NCI-H2227 treated with DMSO at 0.1 percent for 48 hours (cell line): ENCODE results near the gene DSTN.
A peak's percentile ranks its signal among the peaks of the same experiment; 100 is the strongest.

Experiments used
- DNase-seq: peaks from one replicate; lab custom pipeline; 2025; lab: John Stamatoyannopoulos, UW

The DSTN gene

DNA sequence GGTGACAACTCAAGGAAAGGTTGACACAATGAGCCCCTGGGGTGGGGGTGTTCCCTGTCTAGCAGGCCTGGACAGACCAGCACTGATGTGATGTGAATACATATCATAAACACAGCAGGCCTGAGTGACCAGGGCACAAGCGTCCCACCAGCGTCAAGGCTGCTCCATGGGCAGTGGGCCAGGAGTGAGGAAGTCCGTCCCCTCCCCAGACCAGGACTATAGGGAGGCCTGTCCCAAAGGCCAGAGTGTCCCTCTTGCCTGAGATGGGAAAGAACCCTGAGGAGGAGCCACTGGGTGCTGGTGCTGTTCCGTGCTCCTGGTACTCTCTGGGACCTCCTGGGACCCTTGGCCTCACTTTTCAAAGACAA is 67.5 kb downstream of the DSTN start:
- no peak for DNase-seq

DNA sequence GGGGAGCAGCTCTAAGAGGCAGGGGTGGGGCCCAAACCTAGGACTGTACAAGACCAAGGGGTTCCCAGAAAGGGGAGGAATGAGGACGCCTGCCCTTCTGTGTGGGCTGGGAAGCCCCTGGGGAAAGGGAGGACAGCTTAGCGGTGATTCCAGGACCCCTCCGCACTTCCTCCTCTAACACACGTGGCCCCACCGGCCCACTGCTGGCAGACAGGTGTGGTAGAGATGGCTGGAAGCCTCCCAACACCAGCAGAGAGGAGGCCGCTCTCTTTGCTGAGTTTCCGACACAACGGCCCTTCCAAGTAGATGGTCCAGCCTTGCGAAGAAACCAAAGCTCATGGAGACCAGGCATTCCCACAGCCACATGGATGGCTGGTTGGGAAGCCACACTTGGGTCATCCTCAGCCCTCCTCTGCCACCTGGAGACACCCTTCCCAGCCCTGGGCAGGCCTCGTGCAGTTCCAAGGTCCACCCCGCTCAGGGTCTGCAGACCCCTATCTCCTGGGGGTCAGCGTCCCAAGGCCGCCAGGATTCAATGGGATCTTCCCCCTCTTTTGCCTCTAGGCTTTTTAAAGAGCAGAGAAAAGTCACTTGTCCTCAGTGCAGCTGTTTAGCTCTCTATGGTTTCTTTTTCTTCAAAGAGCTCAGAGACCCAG is 68.2 kb downstream of the DSTN start:
- DNase-seq: no peak

DNA sequence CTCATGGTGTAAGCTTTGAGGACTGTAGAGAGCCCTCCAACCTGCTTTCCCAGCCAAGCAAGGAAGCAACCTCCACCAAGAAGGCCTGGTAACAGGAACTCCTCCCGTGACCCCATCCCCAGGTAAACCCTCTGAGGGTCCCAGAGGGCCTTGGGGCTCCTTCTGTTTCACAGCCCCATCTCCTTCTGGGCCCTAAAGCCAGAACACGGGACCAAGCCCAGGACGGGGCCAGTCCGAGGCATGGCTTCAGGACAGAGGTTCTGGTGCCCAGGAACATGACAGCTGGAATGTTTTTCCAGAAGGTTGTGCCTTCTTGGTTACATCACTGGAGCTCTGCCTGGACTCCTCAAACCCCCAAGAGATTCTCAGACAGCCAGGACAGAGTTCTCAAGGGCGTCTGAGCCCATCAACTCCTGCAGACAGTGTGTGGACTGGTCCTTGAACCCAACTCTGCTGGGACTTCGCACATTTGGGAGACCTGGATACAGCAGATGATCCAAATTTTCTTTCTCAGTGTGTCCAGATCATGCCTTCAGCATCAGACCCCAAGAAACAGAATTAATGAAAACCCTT is 69.0 kb downstream of the DSTN start:
- no peak for DNase-seq

DNA sequence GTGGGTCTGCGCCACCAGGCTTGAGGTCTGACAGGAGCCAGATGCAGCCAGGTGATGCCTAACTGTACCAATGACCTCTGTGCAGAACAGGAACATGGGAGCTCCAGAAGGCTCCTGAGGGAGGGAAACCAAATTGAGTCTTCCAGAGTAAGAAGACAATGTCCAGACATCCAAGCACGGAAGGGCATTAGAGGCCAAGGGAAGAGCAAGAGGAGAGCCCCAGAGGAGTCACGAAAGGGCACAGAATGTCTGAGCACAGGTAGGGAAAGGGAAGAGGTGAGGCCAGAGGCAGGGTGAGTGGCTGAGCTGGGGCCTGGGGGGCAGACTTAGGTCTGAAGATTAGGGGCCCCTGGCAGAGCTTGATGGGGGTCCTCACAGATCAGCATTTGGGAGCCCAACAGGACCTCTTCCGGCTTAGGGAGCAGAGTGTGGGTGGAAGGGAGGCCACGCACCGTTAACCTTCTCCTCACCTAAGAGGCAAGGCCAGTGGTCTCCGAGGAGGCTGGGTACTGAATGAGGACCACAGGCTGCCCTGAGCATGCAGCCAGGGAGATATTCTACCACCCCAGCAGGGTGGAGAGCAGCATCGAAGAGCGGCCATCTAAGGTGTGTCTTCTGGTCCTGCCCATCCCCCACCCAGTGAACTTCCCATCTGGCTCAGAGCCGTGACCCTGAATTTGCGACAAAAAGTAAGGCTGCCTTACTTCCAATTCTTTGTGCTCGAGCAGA is 70.4 kb downstream of the DSTN start:
- no peak for DNase-seq

DNA sequence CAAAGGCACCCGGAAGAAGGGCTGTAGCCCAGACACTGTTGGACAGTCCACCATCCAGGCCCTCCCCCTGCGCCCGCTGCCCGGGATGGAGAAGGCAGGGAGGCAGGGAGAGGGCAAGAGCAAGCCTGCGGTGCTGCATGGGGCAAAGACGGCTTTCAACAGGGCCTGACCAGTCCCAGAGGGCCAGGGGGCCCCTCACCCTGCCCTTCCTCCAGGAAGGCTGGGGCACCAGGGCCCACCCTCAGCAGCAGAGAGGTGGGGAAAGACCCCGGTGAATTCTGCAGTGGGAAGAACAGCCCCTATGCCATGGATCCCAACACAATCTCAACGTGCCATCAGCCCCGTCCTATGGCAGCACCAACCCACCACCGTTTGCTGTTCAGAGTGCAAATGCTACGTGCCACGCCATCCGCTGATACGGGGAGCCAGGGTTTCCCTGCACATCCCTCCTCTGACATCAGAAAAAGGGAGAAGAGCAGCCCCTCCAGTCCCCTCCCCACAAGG is 71.1 kb downstream of the DSTN start:
- no peak for DNase-seq

DNA sequence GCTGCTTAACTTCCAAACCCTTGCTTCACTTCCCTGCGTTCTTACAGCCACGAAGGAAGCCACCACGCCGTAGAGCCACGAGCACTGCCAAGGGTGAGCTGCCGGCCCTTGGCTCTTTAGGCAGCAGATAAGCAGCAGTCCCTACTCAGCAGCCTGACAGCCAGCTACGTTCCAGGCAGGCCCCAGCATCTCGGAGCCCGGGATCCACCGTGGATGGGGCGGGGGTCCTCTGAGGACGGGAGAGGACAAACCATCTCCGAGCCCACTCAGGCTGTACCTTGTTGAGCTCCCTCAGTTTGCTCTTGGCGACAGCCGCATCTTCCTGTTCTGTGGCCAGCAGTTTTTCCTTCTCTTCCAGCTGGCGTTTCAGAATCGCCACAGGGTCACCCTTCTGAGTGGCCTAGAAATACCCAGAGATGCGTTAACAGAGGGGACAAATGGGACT is 71.7 kb downstream of the DSTN start:
- no peak for DNase-seq

DNA sequence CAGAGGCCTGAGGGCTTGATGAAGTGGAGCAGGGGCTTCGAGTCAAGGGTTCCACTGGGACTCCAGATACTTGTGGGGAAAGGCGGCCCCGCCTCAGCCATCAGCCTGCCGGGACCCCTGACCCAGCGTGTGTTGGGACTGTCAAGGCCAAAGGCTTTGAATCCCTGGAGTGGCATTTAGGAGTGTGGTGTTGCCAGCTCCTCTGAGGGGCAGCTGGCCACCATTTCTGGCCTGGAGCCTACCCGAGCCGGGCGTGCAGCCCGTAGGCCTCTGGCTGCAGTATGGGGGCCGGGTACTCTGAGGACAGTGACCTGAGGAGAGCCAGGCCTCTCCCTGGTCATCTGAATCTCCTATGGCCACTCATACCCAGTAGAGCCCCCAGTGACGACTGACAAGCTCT is 72.1 kb downstream of the DSTN start:
- no peak for DNase-seq

DNA sequence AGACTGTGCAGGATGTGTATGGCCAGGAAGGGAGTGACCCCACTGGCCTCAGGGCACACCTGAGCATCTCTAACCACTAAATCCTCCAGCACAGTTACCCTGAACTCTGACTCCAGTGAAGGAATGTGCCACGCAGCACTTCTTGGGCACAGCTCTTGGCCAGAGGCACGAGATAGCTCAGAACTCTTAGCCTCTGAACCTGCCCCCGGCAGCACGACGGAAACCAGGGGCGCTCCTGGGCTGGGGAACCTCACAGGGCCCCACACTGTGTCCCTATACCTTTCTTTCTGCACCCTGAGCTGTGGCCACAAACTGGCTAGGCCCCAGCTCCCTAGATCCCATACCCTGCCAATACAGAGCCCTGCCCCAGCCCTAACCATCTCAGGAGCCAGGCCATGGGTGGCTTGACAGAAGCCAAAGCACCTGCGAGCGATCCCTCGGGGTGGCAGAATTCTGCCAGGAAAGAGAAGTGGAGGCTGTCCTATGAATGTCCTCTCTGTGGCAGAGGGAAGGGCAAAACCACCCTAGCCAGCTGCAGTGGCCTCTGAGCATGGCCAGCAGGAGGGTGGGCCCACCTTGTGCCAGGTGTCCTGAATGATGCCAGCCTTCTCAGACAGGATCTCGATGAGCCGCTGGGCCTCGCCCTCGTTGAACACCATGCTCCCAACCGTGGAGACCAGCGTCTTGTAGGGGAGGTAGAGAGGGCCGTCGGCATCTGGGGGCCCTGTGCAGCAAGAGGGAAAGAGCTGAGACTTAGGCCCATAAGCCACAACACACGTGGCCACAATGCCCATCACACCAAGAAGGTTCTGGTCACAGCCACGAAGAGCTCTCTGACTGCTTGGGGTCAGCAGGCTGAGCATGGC is 72.8 kb downstream of the DSTN start:
- DNase-seq: no peak

DNA sequence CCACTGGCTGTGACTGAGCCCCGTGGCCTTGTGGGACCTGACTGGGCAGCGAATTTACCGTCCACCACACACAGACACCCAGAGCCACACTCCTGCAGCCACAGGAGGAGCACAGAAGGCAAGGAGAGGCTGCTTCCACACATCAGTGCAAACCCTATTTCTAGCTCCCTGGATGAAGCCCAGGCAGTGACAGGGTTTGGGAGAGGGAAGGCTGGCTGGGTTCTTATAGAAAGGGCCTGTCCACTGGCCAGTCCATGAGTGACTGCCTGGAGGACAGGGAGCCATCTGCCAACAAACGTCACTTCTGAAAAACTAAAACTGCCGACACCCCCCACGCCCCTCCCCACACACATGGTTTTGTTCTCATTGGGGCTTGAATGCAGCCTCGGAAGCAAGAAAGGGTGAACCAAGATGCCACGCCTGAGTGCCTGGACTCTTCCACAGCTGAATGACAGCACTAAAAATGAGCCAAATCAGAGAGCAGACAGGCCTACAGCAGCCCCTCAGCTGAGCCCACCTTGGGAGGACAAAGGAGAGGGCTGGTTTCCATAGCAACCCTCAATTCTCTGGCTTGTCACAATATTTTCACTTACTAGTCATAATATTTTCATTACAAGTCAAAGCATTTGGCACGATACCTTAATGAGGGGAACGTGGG is 73.8 kb downstream of the DSTN start:
- peak; percentile 3 for DNase-seq

DNA sequence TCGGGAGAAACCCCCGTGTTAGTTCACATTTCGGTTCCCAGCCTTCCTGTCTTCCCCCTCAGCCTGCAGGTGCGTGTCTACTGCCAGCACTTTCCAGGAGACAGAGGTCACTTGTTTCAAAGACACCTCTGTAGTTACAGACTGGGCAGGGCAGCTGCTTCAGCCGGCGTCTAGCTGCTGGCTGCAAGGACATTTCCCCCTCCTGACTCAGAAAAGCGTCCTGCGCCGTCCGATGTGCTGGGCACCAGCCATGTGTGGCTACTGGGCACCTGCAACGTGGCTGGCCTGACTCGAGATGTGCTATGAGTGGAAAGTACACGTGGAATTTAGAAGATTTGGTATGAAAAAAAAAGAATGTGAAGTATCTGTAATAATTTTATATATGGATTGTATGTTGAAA is 74.6 kb downstream of the DSTN start:
- DNase-seq: no peak

DNA sequence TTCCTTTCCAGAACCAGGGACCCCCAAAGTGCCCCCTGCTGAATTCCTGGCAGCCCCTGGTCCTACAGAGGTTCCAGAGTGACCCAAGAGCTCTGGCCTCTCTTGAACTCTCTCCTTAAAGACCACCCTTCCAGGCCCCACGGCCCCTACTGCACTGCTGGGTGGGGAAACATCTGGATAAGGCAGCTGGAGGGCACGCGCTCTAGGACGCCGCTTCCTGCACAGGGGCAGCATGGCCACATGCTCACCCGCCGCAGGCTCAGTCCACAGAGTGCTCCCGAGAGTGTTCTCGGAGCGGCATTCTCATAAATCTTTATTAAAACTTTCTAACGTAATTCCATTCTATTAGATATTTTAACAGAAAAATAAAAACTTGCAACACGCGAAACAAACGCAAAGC is 75.1 kb downstream of the DSTN start:
- no peak for DNase-seq

DNA sequence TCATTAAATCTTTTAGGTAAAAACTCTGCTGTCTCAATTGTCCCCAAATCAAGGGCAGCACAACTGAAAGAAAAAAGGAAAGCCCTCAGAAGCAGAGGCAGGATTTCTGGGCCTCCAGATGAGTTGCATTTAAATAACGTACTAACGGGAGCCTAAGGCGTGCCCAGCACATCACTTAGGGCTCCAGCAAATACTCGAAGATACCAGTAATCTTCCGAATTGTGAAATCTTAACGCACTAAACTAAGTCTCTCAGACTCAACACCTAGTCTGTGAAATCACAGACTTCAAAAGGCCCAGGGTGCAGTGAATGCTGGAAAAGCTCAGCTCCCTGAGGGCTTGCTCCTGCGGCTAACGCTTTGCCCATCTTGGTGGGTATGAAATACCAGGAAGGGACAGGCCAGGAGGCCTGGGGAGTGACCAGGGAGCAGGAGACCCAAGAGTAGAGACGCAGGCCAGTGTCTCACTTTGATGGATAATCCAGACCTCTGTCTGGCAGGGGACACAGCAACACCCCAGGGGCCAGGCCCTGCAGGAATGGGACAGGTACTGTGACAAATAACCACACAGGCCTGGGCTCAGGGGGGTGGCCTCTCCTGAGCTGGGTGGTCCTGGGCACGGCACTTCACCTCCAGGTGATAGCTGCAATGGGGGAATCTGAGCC is 75.8 kb downstream of the DSTN start:
- DNase-seq: no peak

DNA sequence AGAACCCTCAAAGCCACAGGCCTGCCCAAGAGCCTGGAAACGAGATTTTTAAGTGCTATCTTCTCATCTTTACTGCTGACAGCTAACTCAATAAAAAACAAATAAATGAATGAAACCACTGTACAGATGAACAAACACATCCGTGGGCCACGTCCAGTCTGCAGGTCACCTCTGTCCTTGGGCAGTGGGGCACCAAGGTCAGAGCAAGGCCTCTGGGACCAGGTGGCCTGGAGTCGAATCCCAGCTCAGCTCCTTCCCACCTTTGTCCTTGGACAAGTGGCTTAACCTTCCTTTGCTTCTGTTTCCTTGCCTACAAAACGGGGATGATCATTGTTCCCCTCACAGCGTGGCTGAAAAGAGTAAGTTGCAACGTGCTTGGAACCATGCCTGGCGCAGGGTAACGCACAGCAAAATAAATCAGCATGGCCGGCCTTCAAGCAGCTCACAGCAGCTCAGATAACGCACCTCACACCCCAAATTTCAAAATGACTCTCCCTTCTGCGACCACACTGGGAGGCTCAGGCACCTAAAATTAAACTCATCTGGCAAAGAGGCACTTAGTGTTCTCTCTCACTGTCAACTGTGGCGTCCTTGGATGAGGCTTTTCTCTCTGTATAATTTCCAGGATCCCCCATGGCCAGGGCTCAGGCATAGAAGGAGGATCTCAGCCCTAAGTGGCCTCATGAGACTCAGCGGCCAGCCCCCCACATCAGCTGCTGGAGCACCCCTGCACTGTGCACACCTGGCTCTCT is 76.5 kb downstream of the DSTN start:
- DNase-seq: peak; percentile 26

DNA sequence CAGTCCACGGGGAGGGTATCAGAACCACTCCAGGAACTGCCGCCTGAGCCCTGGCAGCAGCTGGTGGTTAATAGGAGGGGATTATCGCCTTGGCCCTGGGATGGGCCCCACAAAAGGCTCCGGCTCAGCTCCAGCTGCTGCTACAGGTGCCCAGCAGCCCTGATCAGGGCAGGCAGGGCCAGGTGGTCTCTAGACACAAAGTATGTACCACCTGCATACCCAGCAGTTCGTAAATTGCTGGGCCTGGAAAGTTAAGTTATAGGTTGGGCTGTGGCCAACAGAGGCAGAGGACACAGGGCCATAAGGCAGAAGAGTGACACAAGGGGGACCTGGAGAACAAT is 77.1 kb downstream of the DSTN start:
- DNase-seq: no peak

DNA sequence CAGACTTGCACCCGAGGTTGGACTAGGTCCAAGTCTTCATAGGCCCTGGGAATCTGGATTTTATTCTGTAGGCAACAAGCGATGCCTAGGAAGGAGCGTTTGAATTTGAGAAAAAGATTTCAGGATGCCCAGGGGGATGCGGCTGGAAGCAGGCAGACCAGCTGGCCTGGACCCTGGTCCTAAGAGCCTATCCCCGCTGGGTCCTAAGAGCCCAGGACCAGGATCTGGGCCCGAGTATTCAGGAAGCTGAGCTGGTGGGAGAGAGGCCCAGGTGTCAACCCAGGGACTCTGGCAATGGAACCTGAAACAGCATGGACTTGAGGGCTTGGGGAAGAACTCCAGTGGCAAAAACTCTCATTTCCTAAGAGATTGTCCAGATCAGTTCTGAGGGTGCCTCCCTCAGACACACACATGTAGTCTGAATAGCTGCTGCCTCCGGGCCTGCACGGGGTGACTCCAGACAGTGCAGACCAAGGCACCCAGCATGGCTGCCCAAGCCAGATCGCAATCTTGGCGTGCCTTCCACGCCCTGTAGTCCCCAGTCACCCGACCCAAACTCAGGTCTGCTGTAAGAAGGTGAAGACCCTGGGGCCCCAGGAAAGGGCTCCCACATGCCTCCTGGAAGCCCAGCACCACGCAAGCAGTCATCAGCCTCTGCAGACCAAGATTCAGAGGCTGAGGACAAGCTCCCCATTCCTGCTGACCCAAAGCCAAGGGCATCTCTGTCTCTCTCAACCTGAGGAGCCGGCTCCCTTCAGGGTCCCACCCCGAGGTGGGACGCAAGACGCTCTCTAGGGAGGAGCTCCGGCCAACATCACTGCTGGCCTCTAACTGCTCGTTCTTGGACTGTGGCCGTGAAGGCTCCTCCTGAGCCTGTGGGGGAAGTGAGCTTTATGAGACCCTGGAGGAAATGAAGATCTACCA is 77.8 kb downstream of the DSTN start:
- DNase-seq: no peak

DNA sequence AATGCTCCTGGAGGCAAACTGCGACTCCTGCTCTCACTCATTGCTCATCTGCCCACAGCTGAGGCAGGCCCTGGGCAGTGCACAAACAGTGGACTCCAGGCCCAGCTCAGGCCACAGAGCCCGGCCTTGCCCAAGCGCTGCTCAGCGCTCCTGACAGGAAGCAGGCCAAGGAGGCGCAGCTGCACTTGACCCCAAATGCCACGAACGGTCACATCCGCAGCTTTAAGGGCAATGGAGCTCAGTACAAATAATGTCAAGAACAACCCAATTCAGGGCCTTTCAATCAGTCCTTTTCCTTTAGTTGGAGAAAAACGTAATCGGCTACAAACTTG is 78.4 kb downstream of the DSTN start:
- no peak for DNase-seq

DNA sequence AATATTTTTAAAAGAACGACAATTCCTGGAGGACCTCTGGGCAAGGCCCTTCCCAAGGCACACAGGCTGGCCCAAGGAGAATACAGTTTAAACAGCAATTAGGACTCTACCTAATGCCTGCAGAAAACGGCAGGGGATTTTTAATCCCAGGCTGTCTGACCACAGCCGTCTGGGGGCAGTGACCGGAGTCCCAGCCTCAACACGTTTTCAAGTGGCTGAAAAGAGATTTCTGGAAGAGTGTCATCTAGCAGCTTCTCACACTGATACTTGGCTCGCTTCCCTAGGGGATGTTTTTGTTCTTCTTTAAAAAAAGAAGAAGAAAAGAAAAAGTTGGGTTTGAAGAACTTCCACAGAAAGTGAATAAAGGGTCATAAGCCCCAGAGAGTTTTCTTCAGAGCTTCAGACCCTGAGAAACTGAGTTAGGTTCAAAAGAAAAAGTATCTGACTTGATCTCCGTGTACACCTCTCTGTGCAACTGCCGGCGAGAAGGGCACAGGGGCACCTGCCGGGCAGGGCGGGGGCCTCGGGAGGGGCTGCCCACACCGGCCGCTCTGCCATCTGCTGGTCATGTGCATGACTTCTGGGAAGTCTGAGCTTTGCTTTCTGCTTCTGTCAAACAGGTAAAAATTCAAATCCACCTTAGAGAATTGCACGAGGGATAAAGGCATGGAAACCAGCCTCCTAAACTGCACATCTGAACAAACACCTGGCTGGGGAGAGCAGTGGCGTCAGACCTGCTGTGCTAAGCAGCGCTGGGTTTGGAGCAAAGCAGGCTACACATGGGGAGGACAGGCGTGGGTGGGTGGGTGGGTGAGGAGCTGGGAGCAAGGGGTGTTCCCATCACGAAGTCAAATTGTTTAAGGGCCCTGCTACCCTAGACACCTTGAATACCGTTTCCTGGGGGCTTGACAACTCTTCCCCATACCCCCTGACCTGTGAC is 79.2 kb downstream of the DSTN start:
- DNase-seq: peak; percentile 20

DNA sequence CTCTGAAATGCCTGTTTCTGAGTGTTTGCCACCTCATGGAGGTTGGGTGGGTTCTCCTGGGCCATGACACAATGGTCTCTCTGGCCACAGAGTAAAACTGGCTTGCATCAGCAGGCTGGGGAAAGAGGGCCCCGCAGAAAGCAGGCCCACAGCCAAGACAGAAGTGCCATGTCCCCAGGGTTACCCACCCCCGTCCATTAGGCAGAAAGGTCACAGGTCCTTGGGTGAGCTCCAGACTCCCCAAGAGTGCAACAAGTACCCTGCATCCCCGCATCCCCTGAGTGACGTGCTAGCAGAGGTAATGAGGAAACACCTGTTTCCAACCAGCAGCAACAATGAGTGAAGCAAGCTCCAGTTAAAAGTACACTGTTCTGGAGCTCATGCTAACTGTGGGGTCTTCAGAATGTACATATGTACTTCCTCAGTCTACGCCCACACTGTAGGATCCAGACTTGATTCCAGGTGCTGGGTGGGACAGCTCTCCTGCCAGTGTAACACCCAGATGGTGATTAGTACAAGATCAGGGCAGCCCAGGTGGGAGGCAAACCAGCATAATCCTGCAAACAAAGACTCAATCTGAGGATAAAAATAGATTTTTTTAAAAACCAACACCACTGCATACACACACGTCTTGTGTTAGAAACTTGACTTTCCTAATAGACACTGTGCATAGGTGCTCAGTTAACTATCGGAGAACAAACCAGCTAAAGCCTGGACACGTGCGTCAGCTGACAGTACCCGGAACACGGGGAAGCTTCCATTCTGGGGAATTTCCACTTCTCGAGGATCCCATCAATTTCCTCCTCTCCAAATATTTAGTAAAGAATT is 80.6 kb downstream of the DSTN start:
- no peak for DNase-seq
